ENCODE results near the gene TLR6.

The TLR6 gene

DNA sequence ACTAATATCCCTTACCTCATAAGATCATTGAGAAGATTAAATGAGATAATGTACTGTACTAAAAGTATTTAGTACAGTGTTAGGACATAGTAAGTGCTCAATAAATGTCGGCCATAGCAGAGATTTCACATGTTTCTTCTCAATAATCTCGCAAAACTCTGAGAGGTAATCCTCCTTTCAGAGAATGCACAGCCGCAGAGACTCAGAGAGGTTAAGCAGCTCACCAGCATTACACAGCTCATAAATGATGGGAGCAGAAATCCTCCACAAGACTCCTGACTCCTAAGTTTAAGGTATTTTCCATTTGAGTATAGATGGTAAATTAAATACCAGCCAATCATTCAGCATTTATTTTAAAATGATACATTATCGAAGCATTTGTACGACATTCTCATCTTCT lies 45.6 kb upstream of the TLR6 start:
- Histone ChIP-seq H3K4me3 (replicated peaks; ENCODE audit: low read depth, low read length) (no peak overlapping the region), H3K27me3 (replicated peaks; ENCODE audit: control insufficient read depth, insufficient read depth, low read length) (no peaks in the 10 kb centered on the region), H3K36me3 (ENCODE audit: control insufficient read depth, insufficient read depth, low read length) (no peaks in the 10 kb centered on the region)
- TF ChIP-seq, protein P1, sequence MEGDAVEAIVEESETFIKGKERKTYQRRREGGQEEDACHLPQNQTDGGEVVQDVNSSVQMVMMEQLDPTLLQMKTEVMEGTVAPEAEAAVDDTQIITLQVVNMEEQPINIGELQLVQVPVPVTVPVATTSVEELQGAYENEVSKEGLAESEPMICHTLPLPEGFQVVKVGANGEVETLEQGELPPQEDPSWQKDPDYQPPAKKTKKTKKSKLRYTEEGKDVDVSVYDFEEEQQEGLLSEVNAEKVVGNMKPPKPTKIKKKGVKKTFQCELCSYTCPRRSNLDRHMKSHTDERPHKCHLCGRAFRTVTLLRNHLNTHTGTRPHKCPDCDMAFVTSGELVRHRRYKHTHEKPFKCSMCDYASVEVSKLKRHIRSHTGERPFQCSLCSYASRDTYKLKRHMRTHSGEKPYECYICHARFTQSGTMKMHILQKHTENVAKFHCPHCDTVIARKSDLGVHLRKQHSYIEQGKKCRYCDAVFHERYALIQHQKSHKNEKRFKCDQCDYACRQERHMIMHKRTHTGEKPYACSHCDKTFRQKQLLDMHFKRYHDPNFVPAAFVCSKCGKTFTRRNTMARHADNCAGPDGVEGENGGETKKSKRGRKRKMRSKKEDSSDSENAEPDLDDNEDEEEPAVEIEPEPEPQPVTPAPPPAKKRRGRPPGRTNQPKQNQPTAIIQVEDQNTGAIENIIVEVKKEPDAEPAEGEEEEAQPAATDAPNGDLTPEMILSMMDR (IDR thresholded peaks at IDR 0.05; ENCODE audit: insufficient read depth, low read length, poor library complexity, severe bottlenecking): no peak
- no peak for DNase-seq (ENCODE audit: extremely low read depth, insufficient read length)

DNA sequence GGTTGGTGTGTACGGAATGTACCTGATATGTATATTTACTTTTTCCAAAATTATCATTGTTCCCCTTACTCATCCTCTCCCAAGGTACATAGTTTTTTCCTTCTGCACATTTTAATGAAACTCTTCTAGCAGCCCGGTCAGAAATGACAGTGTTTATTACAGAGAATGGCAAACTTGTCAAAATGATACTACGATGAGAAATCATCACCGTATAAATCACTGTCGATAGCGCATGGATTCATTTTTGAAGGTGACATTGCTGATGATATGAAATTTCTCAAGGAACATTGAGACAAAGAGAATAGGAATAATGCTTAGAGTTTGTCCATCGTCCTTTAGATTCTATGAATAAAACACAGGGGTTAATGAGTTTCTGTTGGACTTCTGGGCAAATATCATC lies 41.6 kb upstream of the TLR6 start:
- DNase-seq (ENCODE audit: extremely low read depth, insufficient read length): no peak
- no peaks in the 10 kb centered on the region for H3K27me3 ChIP-seq (replicated peaks; ENCODE audit: control insufficient read depth, insufficient read depth, low read length)
- TF ChIP-seq, protein P1 (IDR thresholded peaks at IDR 0.05; ENCODE audit: insufficient read depth, low read length, poor library complexity, severe bottlenecking): no peak
- no peak overlapping the region for H3K4me3 ChIP-seq (replicated peaks; ENCODE audit: low read depth, low read length)
- no peaks in the 10 kb centered on the region for H3K36me3 ChIP-seq (ENCODE audit: control insufficient read depth, insufficient read depth, low read length)

DNA sequence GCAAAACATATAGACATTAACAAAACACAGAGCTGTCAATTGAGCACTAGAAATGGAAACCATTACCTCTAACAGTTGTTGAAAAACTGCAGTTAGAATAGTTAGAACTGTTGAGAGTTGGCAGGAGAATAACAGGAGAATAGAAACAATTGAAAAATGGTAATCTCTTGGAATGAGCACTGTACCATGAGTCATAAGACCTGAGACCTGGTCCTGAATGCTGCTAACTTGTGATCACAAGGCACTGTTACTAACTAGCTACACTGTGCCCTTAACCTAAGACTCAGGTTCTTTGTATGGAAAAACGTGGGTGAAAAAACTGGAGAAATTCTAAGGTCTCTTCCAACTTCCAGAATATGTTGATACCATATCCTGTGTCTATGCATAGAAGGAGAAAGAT lies 40.3 kb upstream of the TLR6 start:
- H3K36me3 ChIP-seq (ENCODE audit: control insufficient read depth, insufficient read depth, low read length): no peaks in the 10 kb centered on the region
- DNase-seq (ENCODE audit: extremely low read depth, insufficient read length): no peak
- H3K27me3 ChIP-seq (replicated peaks; ENCODE audit: control insufficient read depth, insufficient read depth, low read length): no peaks in the 10 kb centered on the region
- no peak overlapping the region for H3K4me3 ChIP-seq (replicated peaks; ENCODE audit: low read depth, low read length)
- TF ChIP-seq, protein P1 (IDR thresholded peaks at IDR 0.05; ENCODE audit: insufficient read depth, low read length, poor library complexity, severe bottlenecking): no peak

DNA sequence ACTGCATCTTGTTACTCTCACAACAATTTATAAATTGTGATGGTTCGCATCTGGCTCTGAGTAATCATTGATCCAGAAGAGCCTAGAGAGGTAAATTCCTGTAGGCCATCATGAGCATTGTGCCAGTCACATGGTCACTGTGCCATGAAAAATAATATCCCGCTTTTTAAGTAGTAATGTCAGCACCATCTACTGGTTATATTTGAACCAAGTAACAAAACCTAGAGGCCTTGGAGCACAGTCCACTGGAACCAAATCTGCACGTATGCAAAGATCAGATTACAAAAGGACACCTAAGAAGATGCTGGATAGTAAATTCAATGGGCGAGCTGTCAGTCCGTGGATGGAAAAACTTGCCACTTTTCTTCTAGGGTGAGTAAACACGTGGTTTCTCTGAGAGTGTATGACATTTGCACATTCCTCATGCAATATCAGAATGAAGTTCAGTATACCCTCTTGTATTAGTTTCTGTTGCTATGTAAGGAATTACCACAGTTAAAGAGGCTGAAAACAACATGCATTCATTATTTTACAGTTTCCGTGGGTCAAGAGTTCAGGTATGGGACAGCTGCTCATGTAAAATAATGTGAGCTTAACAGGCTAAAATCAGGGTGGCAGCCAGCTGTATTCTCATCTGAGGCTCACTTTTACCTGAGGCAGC lies 37.8 kb upstream of the TLR6 start:
- DNase-seq (ENCODE audit: extremely low read depth, insufficient read length): no peak
- no peaks in the 10 kb centered on the region for H3K36me3 ChIP-seq (ENCODE audit: control insufficient read depth, insufficient read depth, low read length)

DNA sequence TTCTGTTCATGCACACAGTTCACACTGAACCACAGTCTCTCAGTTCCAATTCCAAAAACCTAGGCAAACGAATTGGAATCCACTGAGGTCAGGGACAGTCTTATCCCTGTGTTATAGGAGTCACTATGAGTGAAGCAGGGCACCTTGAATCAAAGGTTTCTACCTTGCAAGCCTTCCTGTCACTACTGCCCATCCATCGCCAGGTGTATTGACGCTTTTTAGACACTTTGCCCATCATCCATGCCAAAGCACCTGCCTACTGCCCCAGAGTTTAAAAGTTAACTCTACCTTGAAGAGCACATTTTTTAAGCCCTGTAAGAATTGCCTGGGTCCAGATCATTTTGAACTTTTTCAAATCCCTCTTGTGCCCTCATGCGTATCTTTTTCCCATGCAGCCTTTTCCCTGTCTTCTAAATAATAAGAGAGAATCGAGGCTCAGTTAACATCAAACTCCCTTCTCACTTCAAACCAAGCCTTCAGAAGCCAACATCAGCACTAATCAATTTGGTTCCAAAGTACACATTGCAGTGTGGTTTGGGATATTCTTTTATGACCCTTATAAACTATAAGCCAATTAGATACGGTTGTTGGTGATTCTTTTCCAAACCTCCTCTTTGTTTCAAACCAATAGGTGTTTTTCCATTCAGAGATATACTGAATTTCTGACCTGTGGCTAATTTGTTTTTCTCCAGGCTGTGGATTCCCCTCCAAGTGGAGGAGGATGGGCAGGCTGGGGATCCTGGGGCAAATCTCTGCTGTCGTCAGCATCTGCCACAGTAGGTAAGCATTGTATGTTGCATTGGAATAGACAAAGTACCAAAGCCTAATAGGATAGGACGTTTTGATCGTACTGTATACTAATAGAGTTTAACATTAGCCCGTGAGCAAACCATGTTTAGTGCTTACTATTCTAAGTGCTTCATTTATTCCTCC lies 34.7 kb upstream of the TLR6 start:
- H3K4me3 ChIP-seq (replicated peaks; ENCODE audit: low read depth, low read length): no peak overlapping the region
- DNase-seq (ENCODE audit: extremely low read depth, insufficient read length): no peak
- H3K36me3 ChIP-seq (ENCODE audit: control insufficient read depth, insufficient read depth, low read length): no peaks in the 10 kb centered on the region
- TF ChIP-seq, protein P1 (IDR thresholded peaks at IDR 0.05; ENCODE audit: insufficient read depth, low read length, poor library complexity, severe bottlenecking): no peak
- no peaks in the 10 kb centered on the region for H3K27me3 ChIP-seq (replicated peaks; ENCODE audit: control insufficient read depth, insufficient read depth, low read length)

More for the DNA sequence above, 37.8 kb upstream of the TLR6 start:
- TF ChIP-seq, protein P1 (IDR thresholded peaks at IDR 0.05; ENCODE audit: insufficient read depth, low read length, poor library complexity, severe bottlenecking): no peak
- Histone ChIP-seq H3K27me3 (replicated peaks; ENCODE audit: control insufficient read depth, insufficient read depth, low read length) (no peaks in the 10 kb centered on the region), H3K4me3 (replicated peaks; ENCODE audit: low read depth, low read length) (no peak overlapping the region)
